ENCODE data around the gene UTF1. TPM values are rescaled to one million over a fixed set of nuclear protein-coding genes. Genes with fewer than 3 reads are reported as not detected.

Gene UTF1
- polyA plus RNA-seq, 3 donors: not detected

DNA sequence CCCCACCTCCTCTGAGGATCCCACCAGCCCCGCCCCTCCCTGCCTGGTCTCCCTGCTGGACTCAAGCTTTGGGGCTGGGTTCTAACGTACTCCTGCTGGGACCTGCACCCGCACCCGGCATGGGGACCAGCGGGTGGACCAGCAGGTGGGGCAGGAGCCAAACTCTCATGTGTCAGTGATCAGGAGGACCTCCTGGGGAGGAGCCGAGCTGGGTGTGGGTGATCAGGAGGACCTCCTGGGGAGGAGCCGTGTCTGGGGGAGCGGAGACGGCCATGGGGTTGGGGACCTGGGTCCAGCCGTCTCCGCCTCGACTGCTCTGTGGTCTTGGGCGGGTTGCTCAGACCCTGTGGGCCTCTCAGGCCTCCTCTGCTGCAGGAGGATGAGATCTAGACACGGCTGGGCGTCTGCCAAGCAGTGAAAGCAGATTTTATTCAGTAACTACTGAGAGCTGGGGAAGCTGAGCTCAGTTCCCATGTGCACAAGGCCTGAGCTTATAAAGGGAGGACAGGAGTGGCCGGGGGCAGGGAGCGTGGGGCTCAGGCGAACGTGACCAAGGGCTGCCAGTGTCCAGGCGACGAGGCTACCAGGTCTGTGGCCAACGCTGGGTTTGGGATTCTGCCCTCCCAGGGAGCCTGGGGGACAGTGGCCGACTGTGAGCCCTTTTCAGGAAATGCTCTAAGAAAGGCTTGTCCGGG is 33.6 kb upstream of the UTF1 start:
- DNase-seq (ENCODE audit: low read depth in 3 of 3, low spot score in 2 of 3): no peak

GRCh38 chr10:133196936-133197758 is 32.9 kb upstream of the UTF1 start:
- DNase-seq (ENCODE audit: low read depth in 3 of 3, low spot score in 2 of 3): no peak

DNA sequence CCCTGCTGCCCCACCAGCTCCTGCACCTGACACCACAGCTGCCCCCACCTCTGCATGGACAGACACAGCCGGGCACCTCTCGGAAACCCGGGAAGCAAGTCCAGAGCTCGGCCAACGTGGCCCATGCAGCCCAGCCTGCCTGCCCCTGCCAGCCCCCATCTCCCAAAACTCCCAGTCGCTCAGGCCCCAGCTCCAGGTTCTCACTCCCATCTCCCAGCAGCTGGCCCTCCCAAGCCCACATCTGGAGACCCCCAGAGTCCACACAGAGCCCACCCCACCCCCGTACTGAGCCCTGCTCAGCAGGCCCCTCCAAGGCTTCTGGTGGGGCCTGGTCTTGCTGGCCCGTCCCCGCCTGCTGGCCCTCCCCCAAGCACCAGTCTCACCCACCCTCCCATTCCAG is 32.2 kb upstream of the UTF1 start:
- DNase-seq (ENCODE audit: low read depth in 3 of 3, low spot score in 2 of 3): no peak

DNA sequence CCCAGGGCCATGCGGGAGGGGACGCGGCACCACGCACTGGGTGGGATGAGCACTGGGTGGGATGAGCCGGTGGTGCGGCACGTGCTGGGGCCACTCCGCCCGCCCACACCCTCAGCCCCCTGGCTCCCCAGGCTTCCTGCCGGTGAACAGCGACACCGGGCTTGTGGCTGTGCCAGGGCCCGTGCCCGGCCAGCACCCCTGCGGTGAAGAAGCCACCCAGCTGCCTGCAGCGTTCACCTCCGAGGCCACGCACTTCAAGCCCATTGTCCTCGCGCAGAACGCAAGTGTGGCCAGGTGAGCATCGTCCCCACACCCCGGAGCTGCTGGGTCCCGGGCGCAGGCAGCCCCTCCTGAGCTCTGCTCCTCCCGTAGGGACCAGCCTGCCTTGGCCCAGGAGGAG is 31.8 kb upstream of the UTF1 start:
- no peak for DNase-seq (ENCODE audit: low read depth in 3 of 3, low spot score in 2 of 3)

DNA sequence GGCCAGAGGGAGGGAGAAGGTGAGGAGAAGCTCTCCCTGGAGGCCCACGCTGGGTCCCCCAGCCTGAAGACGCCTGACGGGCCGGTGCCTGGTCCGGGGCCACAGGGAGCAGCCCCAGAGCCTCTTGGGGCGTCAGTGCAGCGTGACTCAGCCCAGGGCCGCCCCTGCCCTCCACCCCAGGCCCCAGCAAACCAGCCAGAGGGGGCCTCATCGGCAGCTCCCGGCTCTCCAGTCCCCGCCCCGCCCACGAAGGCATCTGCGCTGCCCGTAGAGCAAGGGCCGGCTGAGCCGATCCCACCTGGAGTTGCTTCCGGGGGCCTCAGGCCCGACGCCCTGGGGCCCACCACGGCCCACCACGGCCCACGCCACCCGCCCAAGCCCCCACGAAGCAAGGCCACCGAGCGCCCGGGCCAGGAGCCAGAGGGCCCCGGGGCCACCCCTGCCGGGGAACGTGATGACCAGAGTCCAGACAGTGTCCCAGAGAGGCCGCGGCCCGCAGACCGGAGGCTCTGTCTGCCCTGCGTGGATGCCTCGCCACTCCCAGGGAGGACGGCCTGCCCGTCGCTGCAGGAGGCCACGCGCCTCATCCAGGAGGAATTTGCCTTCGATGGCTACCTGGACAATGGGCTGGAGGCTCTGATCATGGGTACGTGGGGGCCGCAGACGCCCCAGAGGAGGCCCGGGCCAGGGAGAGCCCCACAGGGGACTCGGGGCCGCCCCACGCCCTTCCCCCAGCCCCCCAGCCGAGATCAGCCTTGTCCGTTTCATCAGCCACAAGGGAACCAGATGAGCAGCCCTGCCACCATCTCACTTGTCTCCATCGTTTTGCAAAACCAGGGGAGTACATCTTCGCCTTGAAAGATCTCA is 31.2 kb upstream of the UTF1 start:
- DNase-seq (ENCODE audit: low read depth in 3 of 3, low spot score in 2 of 3): no peak

DNA sequence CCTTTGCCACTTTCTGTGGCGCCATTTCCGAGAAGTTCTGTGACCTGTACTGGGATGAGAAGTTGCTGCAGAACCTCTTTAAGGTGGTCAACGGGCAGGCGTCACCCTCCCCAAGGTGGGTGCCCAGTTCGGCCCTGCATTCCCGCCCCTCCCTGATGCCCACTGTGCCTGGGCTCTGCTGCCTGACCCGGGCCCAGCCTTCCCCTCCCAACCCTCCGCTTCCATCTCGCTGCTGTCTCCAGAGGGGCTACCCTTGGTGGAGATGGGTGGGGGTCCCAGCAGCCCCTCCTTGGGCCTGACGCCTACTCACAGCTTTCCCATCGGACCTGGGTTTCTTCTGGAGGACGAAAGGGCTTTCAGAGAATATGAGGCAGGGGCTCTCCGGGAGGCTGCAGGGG is 30.5 kb upstream of the UTF1 start:
- DNase-seq (ENCODE audit: low read depth in 3 of 3, low spot score in 2 of 3): no peak

DNA sequence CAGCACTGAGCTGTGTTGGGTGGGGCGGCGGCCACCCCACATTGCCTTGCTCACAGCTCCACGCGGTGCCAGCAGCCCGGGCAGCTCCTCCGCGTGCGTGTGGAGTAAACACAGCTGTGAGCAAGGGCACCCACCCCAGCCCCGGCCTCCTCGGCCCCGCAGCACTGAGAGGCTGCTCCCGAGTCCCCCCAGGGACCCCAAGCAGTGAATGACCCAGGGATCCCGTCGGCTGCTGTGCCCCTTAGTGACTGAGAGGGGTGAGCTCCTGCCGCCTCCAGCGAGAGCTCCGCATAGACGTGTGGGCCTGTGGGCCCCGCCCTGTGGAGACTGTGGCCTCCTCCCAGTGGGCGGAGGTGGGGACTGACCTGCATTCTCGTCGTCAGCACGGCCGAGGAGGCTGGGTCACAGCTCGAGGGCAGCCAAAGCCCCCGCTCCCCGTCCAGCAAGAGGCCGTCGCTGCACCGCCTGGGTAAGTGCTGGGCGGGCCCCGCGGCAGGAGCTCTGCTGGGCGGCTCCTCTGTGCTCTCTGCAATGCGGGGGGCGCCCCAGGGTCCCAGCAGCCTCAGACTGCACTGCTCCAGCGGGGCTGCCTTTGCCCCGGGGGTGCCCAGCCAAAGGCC is 29.9 kb upstream of the UTF1 start:
- DNase-seq (ENCODE audit: low read depth in 3 of 3, low spot score in 2 of 3): no peak

GRCh38 chr10:133200621-133201031 is 29.4 kb upstream of the UTF1 start:
- no peak for DNase-seq (ENCODE audit: low read depth in 3 of 3, low spot score in 2 of 3)

DNA sequence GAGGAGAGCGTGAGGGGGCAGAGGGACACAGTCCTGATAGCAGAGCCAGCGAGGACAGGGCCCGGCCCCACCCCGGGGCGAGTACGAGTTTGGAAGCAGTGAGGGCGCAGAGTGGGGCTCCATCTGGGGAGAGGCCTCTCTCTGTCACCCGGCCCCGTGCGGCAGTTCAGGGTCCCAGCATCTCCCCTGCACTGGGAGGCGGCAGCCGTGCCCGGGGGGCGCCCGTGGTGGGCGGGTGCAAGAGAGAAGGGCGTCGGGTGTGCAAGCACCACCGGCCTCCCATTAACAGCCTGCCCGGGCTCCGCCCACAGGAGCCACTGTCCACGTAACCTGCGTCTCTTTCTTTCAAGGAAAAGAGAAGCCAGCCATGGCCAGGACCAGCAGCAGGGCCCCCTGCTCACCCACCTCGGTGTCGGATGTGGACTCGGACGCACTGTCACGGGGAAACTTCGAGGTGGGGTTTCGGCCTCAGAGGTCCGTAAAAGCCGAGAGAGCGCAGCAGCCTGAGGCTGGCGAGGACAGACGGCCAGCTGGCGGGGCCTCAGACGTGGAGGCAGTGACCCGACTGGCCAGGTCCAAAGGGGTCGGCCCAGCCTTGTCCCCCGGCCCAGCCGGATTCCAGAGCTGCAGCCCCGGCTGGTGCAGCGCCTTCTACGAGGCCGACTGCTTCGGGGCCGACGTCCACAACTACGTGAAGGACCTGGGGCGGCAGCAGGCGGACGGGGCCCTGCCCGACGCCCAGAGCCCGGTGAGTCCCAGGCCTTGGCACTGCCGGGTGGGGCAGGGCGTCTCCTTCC is 28.7 kb upstream of the UTF1 start:
- no peak for DNase-seq (ENCODE audit: low read depth in 3 of 3, low spot score in 2 of 3)

DNA sequence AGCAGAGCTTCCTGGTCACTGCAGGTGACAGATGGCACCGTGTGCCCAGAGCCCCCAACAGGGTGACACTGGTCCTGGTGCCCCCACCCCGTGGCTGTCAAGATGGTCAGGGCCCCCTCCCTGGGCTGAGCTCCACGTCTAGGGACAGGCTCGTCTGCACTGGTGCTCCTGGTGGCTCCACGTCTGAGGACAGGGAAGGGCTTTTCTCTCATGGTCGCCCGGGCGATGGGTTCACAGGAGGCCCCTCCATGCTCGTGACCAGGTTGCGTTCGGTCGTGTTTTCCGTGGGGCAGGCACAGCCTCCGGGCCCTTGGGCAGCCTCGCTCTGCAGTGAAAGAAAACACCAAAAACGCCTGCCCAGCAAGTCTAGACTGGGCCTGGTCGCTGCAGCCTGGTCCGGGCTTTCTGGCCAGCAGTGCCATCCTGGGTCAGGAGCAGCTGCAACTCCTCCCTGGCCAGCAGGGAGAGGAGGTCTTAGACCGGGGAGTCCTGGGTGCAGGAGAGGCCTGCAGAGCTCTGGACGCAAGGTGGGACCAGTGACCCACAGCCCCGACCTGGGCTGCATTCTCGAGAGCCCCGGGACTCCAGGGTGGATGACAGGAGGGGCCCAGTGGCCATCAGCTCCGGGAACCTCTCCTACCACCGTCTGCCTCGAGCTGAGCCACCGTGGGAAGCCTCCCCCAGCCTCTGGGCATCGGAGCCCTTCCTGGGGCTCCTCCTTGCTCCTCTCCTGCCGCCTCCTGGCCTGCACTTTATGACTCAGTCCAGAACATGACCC is 27.9 kb upstream of the UTF1 start:
- DNase-seq (ENCODE audit: low read depth in 3 of 3, low spot score in 2 of 3): no peak

- no peak for DNase-seq (ENCODE audit: low read depth in 3 of 3, low spot score in 2 of 3)
These were observed 27.0 kb upstream of the UTF1 start for GRCh38 chr10:133202778-133203651.

DNA sequence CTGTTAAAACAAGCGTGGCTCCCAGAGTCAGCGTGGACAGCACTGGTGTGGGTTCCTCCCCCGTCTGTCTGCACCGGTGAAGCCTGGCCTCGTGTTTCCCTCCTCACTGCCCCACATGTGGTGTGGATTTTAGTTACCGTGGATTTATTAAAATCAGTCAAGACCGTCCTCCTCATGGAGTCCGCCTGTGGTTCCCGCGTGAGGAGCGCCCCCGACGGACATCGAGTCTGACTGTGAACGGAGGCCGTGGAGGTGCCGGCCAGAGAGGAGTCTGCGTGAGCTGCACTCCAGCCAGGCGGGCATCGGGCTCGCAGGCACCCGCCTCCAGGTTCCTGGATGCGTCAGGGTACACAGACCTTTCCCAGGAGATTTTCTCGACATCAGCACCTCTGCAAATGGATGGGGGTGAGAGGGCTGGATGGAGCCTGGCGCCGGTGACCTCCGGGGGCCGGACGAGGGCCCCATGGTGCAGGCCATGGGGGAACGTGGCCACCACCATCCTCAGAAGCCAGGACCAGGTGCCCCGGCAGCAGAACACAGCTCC is 26.3 kb upstream of the UTF1 start:
- no peak for DNase-seq (ENCODE audit: low read depth in 3 of 3, low spot score in 2 of 3)

DNA sequence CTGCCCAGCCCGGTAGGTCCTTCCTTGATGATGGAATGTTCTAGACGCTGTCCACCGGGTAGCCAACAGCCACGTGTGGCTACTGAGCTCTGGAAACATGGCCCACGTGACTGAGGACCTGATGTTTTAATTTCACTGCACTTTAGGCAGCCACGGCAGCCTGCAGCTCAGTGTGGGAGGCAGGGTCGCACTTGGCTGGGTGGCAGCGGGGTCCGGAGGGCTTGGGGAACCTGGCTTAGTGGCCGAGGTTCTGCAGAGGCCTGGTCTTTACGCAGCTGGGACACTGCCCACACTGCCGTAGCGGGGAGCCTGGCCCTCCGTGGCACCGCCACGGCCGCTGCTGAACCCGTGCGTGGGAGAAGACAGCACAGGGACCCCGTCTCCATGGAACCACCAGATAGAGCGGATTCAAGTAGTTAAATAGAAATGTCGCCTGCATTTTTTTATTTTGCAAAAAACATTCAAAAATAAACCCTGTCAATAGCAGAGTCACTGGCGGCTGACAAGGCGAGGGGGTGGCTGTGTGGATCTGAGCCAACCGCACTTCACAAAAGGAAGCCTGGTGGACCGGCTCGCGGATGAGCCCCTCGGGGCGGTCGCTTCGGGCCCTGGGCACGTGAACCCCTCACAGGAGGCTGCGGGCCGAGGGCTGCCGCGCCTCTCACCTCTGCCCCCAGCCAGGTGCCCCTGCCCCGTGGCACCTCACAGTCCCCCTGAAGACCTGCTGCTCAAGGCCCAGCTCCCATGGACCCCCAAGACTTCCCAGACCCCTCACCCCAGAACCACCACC is 25.6 kb upstream of the UTF1 start:
- no peak for DNase-seq (ENCODE audit: low read depth in 3 of 3, low spot score in 2 of 3)

GRCh38 chr10:133205146-133205545 is 24.9 kb upstream of the UTF1 start:
- DNase-seq (ENCODE audit: low read depth in 3 of 3, low spot score in 2 of 3): no peak

DNA sequence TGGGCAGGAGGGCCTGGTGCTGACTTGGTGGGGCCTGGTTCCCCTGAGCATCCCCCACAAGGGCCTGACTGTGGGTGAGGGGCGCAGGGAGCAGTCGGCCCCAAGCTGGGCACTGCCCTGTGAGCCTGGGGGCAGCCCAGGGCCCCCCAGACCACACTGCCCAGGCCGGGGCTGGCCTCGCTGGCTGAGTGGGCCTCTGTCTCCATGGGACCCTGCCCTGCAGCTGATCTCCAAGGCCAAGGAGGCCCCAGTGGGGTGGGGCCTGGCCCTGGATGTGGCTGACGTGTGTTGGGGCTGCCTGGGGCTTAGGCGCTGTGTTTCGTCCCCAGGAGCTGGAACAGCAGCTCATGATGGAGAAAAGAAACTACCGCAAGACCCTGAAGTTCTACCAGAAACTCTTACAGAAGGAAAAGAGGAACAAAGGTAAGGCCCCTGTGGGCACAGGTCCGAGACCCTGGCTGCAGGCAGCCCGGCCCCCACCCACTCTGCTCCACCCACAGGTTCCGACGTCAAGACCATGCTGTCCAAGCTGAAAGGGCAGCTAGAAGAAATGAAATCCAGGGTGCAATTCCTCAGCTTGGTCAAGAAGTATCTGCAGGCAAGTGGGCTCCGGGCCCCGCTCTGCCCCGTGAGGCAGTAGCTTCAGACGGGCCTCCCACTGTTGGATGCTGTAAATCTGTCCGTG is 23.5 kb upstream of the UTF1 start:
- DNase-seq (ENCODE audit: low read depth in 3 of 3, low spot score in 2 of 3): no peak

DNA sequence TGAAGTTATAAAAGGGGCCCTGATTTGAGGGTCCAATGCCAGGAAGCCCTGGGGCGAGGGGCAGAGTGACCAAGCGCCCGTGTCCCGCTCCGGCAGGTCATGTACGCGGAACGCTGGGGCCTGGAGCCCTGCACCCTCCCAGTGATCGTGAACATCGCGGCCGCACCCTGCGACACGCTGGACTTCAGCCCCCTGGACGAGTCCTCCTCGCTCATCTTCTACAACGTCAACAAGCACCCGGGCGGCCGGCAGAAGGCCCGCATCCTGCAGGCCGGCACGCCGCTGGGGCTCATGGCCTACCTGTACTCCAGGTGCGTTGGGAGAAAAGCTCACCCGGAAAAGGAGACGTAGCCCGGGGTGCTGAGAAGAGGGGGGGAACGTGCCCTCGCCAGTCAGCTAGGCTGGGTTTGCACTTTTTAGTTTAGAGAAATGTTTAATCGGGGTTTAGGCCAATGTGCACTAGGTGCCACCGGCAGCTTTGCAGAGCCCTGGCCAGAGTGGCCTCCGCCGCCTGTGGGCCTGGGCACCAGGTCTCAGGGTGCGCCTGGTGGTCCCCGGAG is 22.9 kb upstream of the UTF1 start:
- DNase-seq (ENCODE audit: low read depth in 3 of 3, low spot score in 2 of 3): no peak

Data from right renal cortex interstitium (tissue), 3 donors.